ENCODE results near the gene PRDM2. TPM values are rescaled to one million over a fixed set of nuclear protein-coding genes. Genes with fewer than 3 reads are reported as not detected.

PRDM2 gene
- total and polyA plus RNA-seq, 11 donors, result 16.1 to 52.7 (median 36.3) TPM

- H3K27ac ChIP-seq, result no peak overlapping the region
- no peak overlapping the region for H3K4me3 ChIP-seq
- no peak for ATAC-seq
- DNase-seq, result no peak
- intact Hi-C loops (cut with DNase I), result loop anchor here in 3 of 10 donors (10.0 kb wide), 1 partner anchor 118 kb away; no protein-coding TSS in a partner anchor
- peaks cover 0 to 4% (median 0%) of the 10 kb centered on the region in 12 donors for H3K9me3 ChIP-seq
- 83 to 85% (median 85%) methylated on average over 1 of the region's 1 CpG for WGBS, 4 donors
- peaks cover 0 to 5% (median 0%) of the 10 kb centered on the region in 9 donors for H3K27me3 ChIP-seq
- H3K36me3 ChIP-seq, result no peaks in the 10 kb centered on the region
- TF ChIP-seq POLR2A (IDR thresholded peaks at IDR 0.05), result no peak
- TF ChIP-seq CTCF (IDR thresholded peaks at IDR 0.05), result no peak
- no peaks in the 10 kb centered on the region for H3K4me1 ChIP-seq
Measured at GRCh38 chr1:13836631-13837030, 136.6 kb downstream of the PRDM2 start.

GRCh38 chr1:13838236-13838635 is 138.2 kb downstream of the PRDM2 start:
- TF ChIP-seq POLR2A (IDR thresholded peaks at IDR 0.05) (no peak), CTCF (IDR thresholded peaks at IDR 0.05) (no peak)
- DNase-seq (no peak), ATAC-seq (no peak)
- Histone ChIP-seq H3K27me3 (peaks cover 0 to 5% (median 0%) of the 10 kb centered on the region in 9 donors), H3K4me1 (no peaks in the 10 kb centered on the region), H3K27ac (no peak overlapping the region), H3K9me3 (peaks cover 0 to 4% (median 0%) of the 10 kb centered on the region in 12 donors), H3K36me3 (no peaks in the 10 kb centered on the region), H3K4me3 (no peak overlapping the region)
- WGBS, 4 donors, result 65 to 82% (median 75%) methylated on average over 1 of the region's 1 CpG
- intact Hi-C loops (cut with DNase I), result loop anchor here in 3 of 10 donors (10.0 kb wide), 1 partner anchor 117 kb away; no protein-coding TSS in a partner anchor

DNA sequence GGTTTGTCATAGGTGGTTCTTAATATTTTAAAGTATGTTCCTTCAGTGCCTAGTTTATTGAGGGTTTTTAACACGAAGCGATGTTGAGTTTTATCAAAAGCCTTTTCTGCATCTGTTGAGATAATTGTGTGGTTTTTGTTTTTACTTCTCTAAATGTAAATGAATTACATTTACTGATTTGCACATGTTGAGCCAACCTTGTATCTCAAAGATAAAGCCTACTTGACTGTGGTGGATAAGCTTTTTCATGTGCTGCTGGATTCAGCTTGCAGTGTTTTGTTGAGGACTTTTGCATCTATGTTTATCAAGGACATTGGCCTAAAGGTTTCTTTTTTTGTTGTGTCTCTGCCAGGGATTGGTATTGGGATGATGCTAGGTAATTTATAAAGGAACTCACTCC is 142.5 kb downstream of the PRDM2 start:
- Histone ChIP-seq H3K36me3 (no peaks in the 10 kb centered on the region), H3K27ac (no peak overlapping the region), H3K4me3 (no peak overlapping the region), H3K27me3 (peaks cover 0 to 9% (median 0%) of the 10 kb centered on the region in 9 donors), H3K4me1 (no peaks in the 10 kb centered on the region), H3K9me3 (peaks cover 0 to 4% (median 0%) of the 10 kb centered on the region in 12 donors)
- DNase-seq (no peak), ATAC-seq (no peak)
- intact Hi-C loops (cut with DNase I), result no loop called here
- TF ChIP-seq POLR2A (IDR thresholded peaks at IDR 0.05) (no peak), CTCF (IDR thresholded peaks at IDR 0.05) (no peak)
- 72 to 82% (median 77%) methylated on average over 2 of the region's 2 CpGs for WGBS, 4 donors

- H3K4me3 ChIP-seq, result no peak overlapping the region
- ATAC-seq, result no peak
- peaks cover 0 to 12% (median 0%) of the 10 kb centered on the region in 9 donors for H3K27me3 ChIP-seq
- TF ChIP-seq POLR2A (IDR thresholded peaks at IDR 0.05) (no peak), CTCF (IDR thresholded peaks at IDR 0.05) (no peak)
- intact Hi-C loops (cut with DNase I), result no loop called here
- no peaks in the 10 kb centered on the region for H3K36me3 ChIP-seq
- no peak overlapping the region for H3K27ac ChIP-seq
- no peaks in the 10 kb centered on the region for H3K4me1 ChIP-seq
- H3K9me3 ChIP-seq, result peaks cover 0 to 8% (median 0%) of the 10 kb centered on the region in 12 donors
- DNase-seq, result no peak
- 60 to 75% (median 67%) methylated on average over 2 of the region's 2 CpGs for WGBS, 4 donors
Measured at GRCh38 chr1:13851726-13852125, 151.7 kb downstream of the PRDM2 start.

Measured in heart left ventricle (tissue), 16 donors.